Endothelial cell of umbilical vein (primary cell): ENCODE data around the gene MCM5. TPM values are rescaled to one million over a fixed set of nuclear protein-coding genes. Genes with fewer than 3 reads are reported as not detected.
"Not testable (repeated sequence)": the region's sequence is repeated elsewhere in the genome, so short reads cannot be mapped to it uniquely, and the experiment has no call there.

ENCODE experiments used
- BruUV-seq: library from RNA; stranded (reverse); fragments of 400-500 nt; replicated peaks from 2 replicates; lab custom pipeline; 2021; lab: Mats Ljungman, UMichigan
- CTCF ChIA-PET: fragments of 300-600, 350-600 bp; sonication (Branson Sonifier 250); formaldehyde crosslinking; loops from one replicate; lab custom pipeline; 2021; ENCODE audit warnings: antibody characterized with exemption, inconsistent platforms; lab: Charles Lee
- POLR2A ChIA-PET: fragments of 300-600, 350-600 bp; sonication (Branson Sonifier 250); formaldehyde crosslinking; loops from one replicate; lab custom pipeline; 2021; ENCODE audit warnings: antibody characterized with exemption, inconsistent platforms; lab: Charles Lee
- DNase-seq: peaks from one replicate; pipeline ENCODE4 v3.0.0-alpha.2; 2011; ENCODE audit warnings: low read depth, low spot score
- FAIRE-seq: peaks from 2 replicates; lab custom pipeline; 2011; peaks lifted over from hg19 to GRCh38; lab: Jason Lieb, UNC
- H2AFZ ChIP-seq: 2 replicates; pipeline ENCODE4 v1.6.0; 2012; ENCODE audit warnings: low read depth, low read length, control low read depth, inconsistent platforms
- H3K27ac ChIP-seq: 2 replicates; pipeline ENCODE4 v1.5.1; 2011; ENCODE audit warnings: low read depth, mild to moderate bottlenecking, control low read depth, low read length, moderate library complexity; ENCODE audit not compliant: insufficient read depth
- H3K27me3 ChIP-seq, 2 experiments: 2 replicates each; pipeline versions ENCODE4 v1.6.0 to v1.6.1; 2011; ENCODE audit warnings: low read length in 2 of 2, mixed read lengths in 1 of 2; ENCODE audit not compliant: control insufficient read depth in 2 of 2, insufficient read depth in 2 of 2
- H3K36me3 ChIP-seq, 2 experiments: 2 replicates in 1 of 2; 3 replicates in 1 of 2; pipeline ENCODE4 v1.5.1; 2011; ENCODE audit warnings: low read length in 2 of 2, mild to moderate bottlenecking in 1 of 2, moderate library complexity in 1 of 2; ENCODE audit not compliant: control insufficient read depth in 2 of 2, insufficient read depth in 2 of 2; ENCODE audit errors: extremely low read depth in 1 of 2
- H3K4me1 ChIP-seq: 3 replicates; pipeline ENCODE4 v1.5.1; 2011; ENCODE audit warnings: mild to moderate bottlenecking, low read length; ENCODE audit not compliant: control insufficient read depth, insufficient read depth; ENCODE audit errors: extremely low read depth
- H3K4me2 ChIP-seq: 2 replicates; pipeline ENCODE4 v1.6.1; 2011; ENCODE audit warnings: low read length, control low read depth, mixed read lengths; ENCODE audit not compliant: insufficient read depth
- H3K4me3 ChIP-seq, 3 experiments: fragments of 200-600 bp in 1 of 3; sonication (generic), shearing (Covaris generic) in 1 of 3; replicated peaks in 1 of 3; 2 replicates each; pipeline ENCODE4 v1.5.1; 2011 to 2016; ENCODE audit warnings: control low read depth in 3 of 3, low read length in 3 of 3, mild to moderate bottlenecking in 2 of 3, inconsistent platforms in 1 of 3, low read depth in 1 of 3, moderate library complexity in 1 of 3; ENCODE audit not compliant: insufficient read depth in 1 of 3
- H3K79me2 ChIP-seq: 2 replicates; pipeline ENCODE4 v1.6.0; 2012; ENCODE audit warnings: low read length, inconsistent platforms; ENCODE audit not compliant: control insufficient read depth, insufficient read depth
- H3K9ac ChIP-seq: replicated peaks from 2 replicates; pipeline ENCODE3; 2011; ENCODE audit warnings: low read length, control low read depth; ENCODE audit not compliant: insufficient read depth; ENCODE audit errors: extremely low read depth
- H3K9me1 ChIP-seq: replicated peaks from 3 replicates; pipeline ENCODE4 v1.6.0; 2011; ENCODE audit warnings: mild to moderate bottlenecking, low read length; ENCODE audit not compliant: control insufficient read depth, insufficient read depth; ENCODE audit errors: extremely low read depth
- H3K9me3 ChIP-seq: replicated peaks from 2 replicates; pipeline ENCODE4 v1.5.1; 2012; ENCODE audit warnings: low read length, inconsistent platforms; ENCODE audit not compliant: control insufficient read depth, insufficient read depth
- H4K20me1 ChIP-seq: replicated peaks from 2 replicates; pipeline ENCODE3; 2011; ENCODE audit warnings: mild to moderate bottlenecking, low read length; ENCODE audit not compliant: control insufficient read depth, insufficient read depth; ENCODE audit errors: extremely low read depth
- FOS ChIP-seq: IDR thresholded peaks from 2 replicates; pipeline ENCODE4 v1.6.1; 2011; ENCODE audit warnings: mild to moderate bottlenecking, low read length, moderate library complexity, borderline replicate concordance; ENCODE audit not compliant: insufficient read depth
- GATA2 ChIP-seq: IDR thresholded peaks from 2 replicates; pipeline ENCODE4 v1.7.0; 2011; ENCODE audit warnings: low read depth, mild to moderate bottlenecking, moderate library complexity, mixed read lengths, low read length; ENCODE audit not compliant: insufficient read length, insufficient read depth
- JUN ChIP-seq: IDR thresholded peaks from 2 replicates; pipeline ENCODE4 v1.6.1; 2011; ENCODE audit warnings: borderline replicate concordance, low read depth; ENCODE audit not compliant: insufficient read length, insufficient read depth
- MYC ChIP-seq: IDR thresholded peaks from one replicate; pipeline ENCODE4 v1.6.1; 2011; ENCODE audit warnings: mild to moderate bottlenecking, low read depth, low read length
- POLR2A ChIP-seq: IDR thresholded peaks from 2 replicates; pipeline ENCODE4 v1.6.1; 2012; ENCODE audit warnings: low read depth, mild to moderate bottlenecking, control low read depth, low read length
- POLR2AphosphoS5 ChIP-seq: IDR thresholded peaks from 2 replicates; pipeline ENCODE4 v1.6.1; 2012; ENCODE audit warnings: low read depth, mild to moderate bottlenecking, control low read depth, low read length, moderate library complexity; ENCODE audit not compliant: insufficient read depth
- dilution Hi-C: fragments of 300-500 bp; cut with MboI; formaldehyde crosslinking; loops from one replicate; pipeline ENCODE4 v1.15.0; 2019; ENCODE audit warnings: low sequenced_read_pairs; ENCODE audit not compliant: extremely low pct_ligation_motif_present
- intact Hi-C: fragments of 100-400 bp; cut with micrococcal nuclease; formaldehyde crosslinking; loops from one replicate; pipeline ENCODE4 v1.10.0; 2022
- polyA plus RNA-seq, 4 experiments: library from polyadenylated mRNA; depleted of rRNA in 3 of 4; stranded (reverse) in 3 of 4; unstranded in 1 of 4; fragments of >200 nt; gene quantifications; 2 replicates each; pipeline versions ENCODE4 v1.2.1 to v1.2.3, GENCODE V29; 2011 to 2012; ENCODE audit warnings: missing spikeins in 1 of 4
- total RNA-seq: library from RNA; stranded (reverse); gene quantifications from 2 replicates; pipeline ENCODE4 v1.2.3, GENCODE V29; 2021

Gene MCM5
- total and polyA plus RNA-seq, 2 donors (not counting 3 experiments of a cell fraction or from before 2014, with no cell fraction given): 67.8 to 111 TPM

- FAIRE-seq (peak; percentile 92), DNase-seq (peak; percentile 56)
- H3K9me3 ChIP-seq, H3K36me3 ChIP-seq, POLR2A ChIA-PET, H3K27me3 ChIP-seq, dilution Hi-C loops, H3K9me1 ChIP-seq, H3K79me2 ChIP-seq, H3K9ac ChIP-seq, H2AFZ ChIP-seq, H4K20me1 ChIP-seq, H3K4me3 ChIP-seq, BruUV-seq: not testable (repeated sequence)
- Histone ChIP-seq H3K4me2 (peak overlapping the region; percentile 41), H3K4me1 (peaks cover 27% of the 10 kb centered on the region), H3K27ac (peak overlapping the region; percentile 77)
- intact Hi-C loops: loop anchor here (5.0 kb wide), 1 partner anchor 71 kb away; the partner anchor contains the start of gene RASD2
- CTCF ChIA-PET: interaction anchor here (0.8 to 1.6 kb wide), 10 partner anchors 9 to 111 kb away, joined by 3 to 7 read pairs (median 4); no protein-coding TSS in a partner anchor
- TF ChIP-seq FOS (peak; percentile 18), JUN (peak; percentile 15)
These were observed 71.6 kb downstream of the MCM5 start for GRCh38 chr22:35471566-35471965.

- DNase-seq (no peak), FAIRE-seq (no peak)
- H3K79me2 ChIP-seq: no peaks in the 10 kb centered on the region
- ChIA-PET POLR2A (no interaction called here), CTCF (no interaction called here)
- H3K4me3 ChIP-seq: no peak overlapping the region
- H3K36me3 ChIP-seq: no peaks in the 10 kb centered on the region
- H3K4me1 ChIP-seq: peaks cover 25% of the 10 kb centered on the region
- H3K9ac ChIP-seq: no peak overlapping the region
- H3K9me1 ChIP-seq: no peaks in the 10 kb centered on the region
- no peaks in the 10 kb centered on the region for H3K27me3 ChIP-seq
- TF ChIP-seq FOS (no peak), GATA2 (no peak), POLR2AphosphoS5 (no peak), MYC (no peak), JUN (no peak), POLR2A (no peak)
- H4K20me1 ChIP-seq: no peaks in the 10 kb centered on the region
- peak overlapping the region; percentile 77 for H3K27ac ChIP-seq
- no TSS peak for BruUV-seq
- H2AFZ ChIP-seq: no peak overlapping the region
- intact Hi-C loops: loop anchor here (5.0 kb wide), 1 partner anchor 70 kb away; the partner anchor contains the start of gene RASD2
- no peak overlapping the region for H3K4me2 ChIP-seq
- dilution Hi-C loops: no loop called here
- H3K9me3 ChIP-seq: no peaks in the 10 kb centered on the region
These were observed 72.5 kb downstream of the MCM5 start for GRCh38 chr22:35472488-35472887.
